PFSK-1 (cell line): Measurements from ENCODE around the gene TEX44.

Experiments used
- POLR2AphosphoS5 ChIP-seq: IDR thresholded peaks from 2 replicates; pipeline ENCODE4 v1.6.1; 2012; ENCODE audit warnings: low read depth, mild to moderate bottlenecking, control low read depth, low read length, moderate library complexity
- REST ChIP-seq, 2 experiments: IDR thresholded peaks; 2 replicates each; pipeline versions ENCODE4 v1.6.1 to v1.8.0; 2011 to 2012; ENCODE audit warnings: low read depth in 2 of 2, low read length in 2 of 2, control low read depth in 1 of 2, inconsistent platforms in 1 of 2, mild to moderate bottlenecking in 1 of 2, moderate library complexity in 1 of 2; ENCODE audit not compliant: insufficient read depth in 1 of 2
- SIN3A ChIP-seq: IDR thresholded peaks from 2 replicates; pipeline ENCODE4 v1.6.1; 2012; ENCODE audit warnings: mild to moderate bottlenecking, low read length, moderate library complexity, borderline replicate concordance; ENCODE audit not compliant: insufficient read depth
- TAF1 ChIP-seq: IDR thresholded peaks from 2 replicates; pipeline ENCODE4 v1.6.1; 2012; ENCODE audit warnings: low read length, control low read depth, borderline replicate concordance; ENCODE audit not compliant: insufficient read depth

GRCh38 chr2:231613331-231613662, 20.6 kb downstream of the TEX44 start:
- TF ChIP-seq POLR2AphosphoS5 (no peak), REST (IDR thresholded peaks at IDR 0.05; ENCODE audit: insufficient read depth in 1 of 2, low read depth in 2 of 2, low read length in 2 of 2) (no peak), SIN3A (no peak), TAF1 (no peak)
